ENCODE measurements around the gene COG3. TPM values are rescaled to one million over a fixed set of nuclear protein-coding genes. Genes with fewer than 3 reads are reported as not detected.
A peak's percentile ranks its signal among the peaks of the same experiment; 100 is the strongest.

The COG3 gene
- total RNA-seq, 1 experiment from 2014 or later, result 17.6 TPM

DNA sequence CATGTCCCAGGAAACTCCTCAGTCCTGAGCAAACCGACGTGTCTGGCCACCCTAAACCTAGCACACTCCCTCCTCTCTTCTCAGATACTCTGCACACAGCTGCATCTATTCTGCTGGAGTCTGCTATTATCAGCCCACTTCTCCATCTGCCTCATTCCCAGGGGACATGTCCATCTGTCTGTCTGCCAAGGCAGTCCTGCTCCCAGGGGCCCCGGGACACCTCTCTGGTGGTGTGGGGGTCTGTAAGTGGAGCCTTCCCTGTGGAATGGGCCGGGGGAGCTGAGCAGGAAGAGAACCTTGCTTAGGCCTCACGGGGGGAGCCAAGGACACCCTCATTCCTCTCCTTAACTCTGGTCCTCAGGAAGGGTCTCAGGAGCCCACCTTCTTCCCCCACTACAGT, 78.1 kb downstream of the COG3 start (continued):
- TF ChIP-seq, protein P1, sequence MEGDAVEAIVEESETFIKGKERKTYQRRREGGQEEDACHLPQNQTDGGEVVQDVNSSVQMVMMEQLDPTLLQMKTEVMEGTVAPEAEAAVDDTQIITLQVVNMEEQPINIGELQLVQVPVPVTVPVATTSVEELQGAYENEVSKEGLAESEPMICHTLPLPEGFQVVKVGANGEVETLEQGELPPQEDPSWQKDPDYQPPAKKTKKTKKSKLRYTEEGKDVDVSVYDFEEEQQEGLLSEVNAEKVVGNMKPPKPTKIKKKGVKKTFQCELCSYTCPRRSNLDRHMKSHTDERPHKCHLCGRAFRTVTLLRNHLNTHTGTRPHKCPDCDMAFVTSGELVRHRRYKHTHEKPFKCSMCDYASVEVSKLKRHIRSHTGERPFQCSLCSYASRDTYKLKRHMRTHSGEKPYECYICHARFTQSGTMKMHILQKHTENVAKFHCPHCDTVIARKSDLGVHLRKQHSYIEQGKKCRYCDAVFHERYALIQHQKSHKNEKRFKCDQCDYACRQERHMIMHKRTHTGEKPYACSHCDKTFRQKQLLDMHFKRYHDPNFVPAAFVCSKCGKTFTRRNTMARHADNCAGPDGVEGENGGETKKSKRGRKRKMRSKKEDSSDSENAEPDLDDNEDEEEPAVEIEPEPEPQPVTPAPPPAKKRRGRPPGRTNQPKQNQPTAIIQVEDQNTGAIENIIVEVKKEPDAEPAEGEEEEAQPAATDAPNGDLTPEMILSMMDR (IDR thresholded peaks at IDR 0.05 in 2 of 3, conservative IDR thresholded peaks at IDR 0.05 in 1 of 3; ENCODE audit: borderline replicate concordance in 1 of 3, insufficient read depth in 1 of 3, low read depth in 2 of 3, low read length in 2 of 3), result no peak
- no peak for TF ChIP-seq ZFX (IDR thresholded peaks at IDR 0.05)

- Histone ChIP-seq H2AFZ (ENCODE audit: low read depth, low read length, poor library complexity, severe bottlenecking) (no peak overlapping the region), H4K20me1 (ENCODE audit: insufficient read depth) (no peaks in the 10 kb centered on the region), H3K4me2 (ENCODE audit: low read length) (no peak overlapping the region), H3K9ac (ENCODE audit: low read length) (no peak overlapping the region), H3K4me1 (ENCODE audit: control insufficient read depth in 1 of 2, insufficient read depth in 2 of 2, low read length in 2 of 2) (no peaks in the 10 kb centered on the region), H3K36me3 (ENCODE audit: control insufficient read depth in 1 of 2, insufficient read depth in 2 of 2, low read length in 2 of 2) (no peaks in the 10 kb centered on the region), H3K27me3 (ENCODE audit: insufficient read depth, low read length) (peaks cover 8% of the 10 kb centered on the region; the same call in 1 of the 2 replicates), H3K4me3 (replicated peaks in 1 of 2; ENCODE audit: low read depth in 1 of 2, low read length in 2 of 2) (no peak overlapping the region), H3K27ac (ENCODE audit: low read depth, low read length) (no peak overlapping the region), H3K79me2 (ENCODE audit: insufficient read depth, low read length) (no peaks in the 10 kb centered on the region), H3K9me2 (ENCODE audit: insufficient read depth) (no peaks in the 10 kb centered on the region), H3K9me3 (ENCODE audit: control insufficient read depth in 1 of 2, insufficient read depth in 1 of 2, low read depth in 1 of 2, low read length in 2 of 2) (no peaks in the 10 kb centered on the region)
- RAD21 ChIA-PET (ENCODE audit: low non-redundant PET in 1 of 2, low total read pairs in 2 of 2, uncharacterized antibody in 2 of 2, unreplicated experiment in 2 of 2), result no interaction called here
- TF ChIP-seq SIN3A (IDR thresholded peaks at IDR 0.05; ENCODE audit: low read depth), result no peak
- TF ChIP-seq ELF1 (IDR thresholded peaks at IDR 0.05; ENCODE audit: borderline replicate concordance, low read depth), result no peak
- no peak for TF ChIP-seq SRF (IDR thresholded peaks at IDR 0.05; ENCODE audit: low read depth)
- no peak for TF ChIP-seq EGR1 (IDR thresholded peaks at IDR 0.05; ENCODE audit: low read depth)
- TF ChIP-seq REST (IDR thresholded peaks at IDR 0.05; ENCODE audit: low read depth), result no peak
- no peak for TF ChIP-seq POLR2A (IDR thresholded peaks at IDR 0.05; ENCODE audit: borderline replicate concordance, extremely low read depth, insufficient read depth, insufficient read length)
- TF ChIP-seq ATF3 (IDR thresholded peaks at IDR 0.05), result no peak
- no peak for TF ChIP-seq FOSL1 (IDR thresholded peaks at IDR 0.05; ENCODE audit: low read depth)
- no peak for TF ChIP-seq EZH2 (IDR thresholded peaks at IDR 0.05)
- peak; percentile 13; the same call in 1 of the 2 replicates for TF ChIP-seq RAD21 (IDR thresholded peaks at IDR 0.05; ENCODE audit: low read depth)
- no peak for TF ChIP-seq POLR2AphosphoS5 (IDR thresholded peaks at IDR 0.05; ENCODE audit: low read depth, low read length)
- TF ChIP-seq, protein P1 (IDR thresholded peaks at IDR 0.05 in 2 of 3, conservative IDR thresholded peaks at IDR 0.05 in 1 of 3; ENCODE audit: borderline replicate concordance in 1 of 3, insufficient read depth in 1 of 3, low read depth in 2 of 3, low read length in 2 of 3), result peak in 2 of 3 experiments; percentile 29 to 34; a peak in 3 of 6 replicates
- no peak for TF ChIP-seq CBX3 (IDR thresholded peaks at IDR 0.05; ENCODE audit: low read depth)
- TF ChIP-seq ZFX (IDR thresholded peaks at IDR 0.05), result no peak
- POLR2A ChIA-PET, result no interaction called here
- BruUV-seq (replicated peaks), result no TSS peak
- intact Hi-C loops (cut with micrococcal nuclease), result no loop called here
- CTCF ChIA-PET, result no interaction called here
- DNase-seq (ENCODE audit: low read depth, low spot score) (no peak), ATAC-seq (peak; percentile 75)
Measured at GRCh38 chr13:45544520-45544919, 79.8 kb downstream of the COG3 start.
